Neural progenitor cell (in vitro differentiated cells): ENCODE data around the gene ACER1.

Experiments
- CTCF ChIP-seq: fragments of 200-600 bp; sonication (generic); IDR thresholded peaks from 2 replicates; pipeline ENCODE4 v1.5.1; 2017; ENCODE audit warnings: antibody characterized with exemption, mild to moderate bottlenecking
- EZH2phosphoT487 ChIP-seq: fragments of 200-600 bp; sonication (generic); IDR thresholded peaks from 2 replicates; pipeline ENCODE4 v1.6.1; 2017; ENCODE audit warnings: antibody characterized with exemption

GRCh38 chr19:6375411-6376010, 42.1 kb upstream of the ACER1 start, which contains the start of gene PSPN:
- TF ChIP-seq CTCF (no peak), EZH2phosphoT487 (no peak)
